Measurements from ENCODE around the gene SYNM.

Gene SYNM

DNA sequence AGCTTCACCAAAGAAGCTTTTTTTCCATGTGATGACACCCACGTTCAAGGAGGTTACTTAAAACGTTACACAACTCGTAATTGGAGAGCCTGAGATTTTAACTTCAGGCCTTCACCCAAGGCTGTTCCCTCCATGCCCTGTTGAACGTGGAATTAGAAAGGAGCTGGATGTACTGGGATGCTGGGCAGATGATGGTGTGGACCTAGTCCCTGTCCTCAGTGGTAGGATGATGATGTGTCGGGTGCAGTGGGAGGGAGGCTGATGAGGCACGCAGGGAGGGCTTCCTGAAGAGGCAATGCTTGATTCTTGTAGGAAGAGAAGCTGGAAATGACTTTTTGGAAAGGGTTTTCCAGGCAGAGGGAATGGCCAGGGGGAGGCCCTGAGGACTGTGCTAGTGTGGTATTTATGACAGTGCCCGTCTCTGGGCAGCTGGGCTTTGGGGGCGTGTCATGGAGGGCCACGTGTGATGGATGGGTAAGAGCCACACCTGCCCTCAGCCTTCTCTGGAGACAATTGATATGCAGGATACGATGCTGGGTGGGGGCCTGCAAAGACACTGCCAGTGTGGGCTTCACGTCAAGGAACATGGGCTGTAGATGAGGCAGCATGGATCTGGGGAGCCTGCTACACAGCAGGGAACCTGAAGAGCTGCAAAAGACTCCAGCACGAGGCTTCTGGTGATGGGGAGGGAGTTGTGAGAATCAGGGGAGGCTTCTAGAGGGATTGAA is 15.3 kb downstream of the SYNM start:
- DNase-seq (ENCODE audit: insufficient read length, low spot score) (no peak), FAIRE-seq (no peak)

DNA sequence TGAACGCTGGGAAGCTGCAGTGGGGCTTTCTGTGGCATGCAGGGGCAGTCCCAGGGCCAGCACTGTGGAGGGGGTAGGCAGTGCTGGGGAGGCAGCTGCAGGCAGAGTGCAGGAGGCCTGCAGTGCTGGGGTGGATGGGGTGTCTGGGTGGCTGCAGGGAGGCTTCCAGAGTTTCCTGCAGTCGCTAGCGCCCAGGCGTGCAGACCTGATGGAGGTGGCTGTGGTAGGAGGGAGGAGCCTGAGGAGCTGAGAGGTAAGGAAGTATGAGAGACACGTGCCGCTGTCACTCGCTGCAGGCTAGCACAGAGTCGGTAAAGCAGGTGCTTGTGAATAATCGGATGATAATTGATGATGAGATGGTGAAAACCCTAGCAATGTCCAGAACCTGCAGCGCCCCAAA is 16.3 kb downstream of the SYNM start:
- no peak for DNase-seq (ENCODE audit: insufficient read length, low spot score)
- no peak for FAIRE-seq

DNA sequence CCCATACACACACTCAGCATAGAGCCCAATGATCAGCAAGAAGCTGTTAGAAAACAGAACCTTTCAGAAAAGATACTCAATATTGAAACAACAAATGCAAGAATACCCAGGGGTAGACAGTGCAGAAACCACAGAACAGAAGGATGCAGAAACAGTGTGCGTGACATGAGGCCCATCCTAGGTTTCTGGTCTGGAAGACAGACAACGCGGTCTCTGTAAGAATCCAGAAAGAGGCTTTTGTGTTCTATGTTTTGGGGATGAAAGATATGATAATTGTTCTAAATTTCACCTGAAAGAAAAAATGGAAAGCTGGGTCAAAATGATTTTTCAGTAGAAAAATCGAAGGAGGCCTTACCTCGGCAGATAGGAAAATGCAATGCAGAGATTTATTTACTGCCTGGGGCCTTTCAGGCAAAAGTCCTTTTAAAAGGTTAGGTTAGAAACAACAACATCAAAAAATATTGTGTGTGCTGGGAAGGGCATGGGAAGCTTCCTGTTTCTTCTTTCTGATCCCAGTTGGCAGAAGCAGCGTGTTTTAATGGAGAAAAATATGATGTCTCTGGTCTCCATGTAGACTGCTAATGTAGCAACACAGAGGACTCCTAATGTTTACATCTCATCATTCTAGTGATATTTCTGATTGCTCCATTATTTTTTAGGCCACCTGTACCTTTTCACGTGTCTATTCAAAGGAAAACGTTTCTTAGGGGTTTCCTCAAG is 17.0 kb downstream of the SYNM start:
- no peak for DNase-seq (ENCODE audit: insufficient read length, low spot score)
- no peak for FAIRE-seq

DNA sequence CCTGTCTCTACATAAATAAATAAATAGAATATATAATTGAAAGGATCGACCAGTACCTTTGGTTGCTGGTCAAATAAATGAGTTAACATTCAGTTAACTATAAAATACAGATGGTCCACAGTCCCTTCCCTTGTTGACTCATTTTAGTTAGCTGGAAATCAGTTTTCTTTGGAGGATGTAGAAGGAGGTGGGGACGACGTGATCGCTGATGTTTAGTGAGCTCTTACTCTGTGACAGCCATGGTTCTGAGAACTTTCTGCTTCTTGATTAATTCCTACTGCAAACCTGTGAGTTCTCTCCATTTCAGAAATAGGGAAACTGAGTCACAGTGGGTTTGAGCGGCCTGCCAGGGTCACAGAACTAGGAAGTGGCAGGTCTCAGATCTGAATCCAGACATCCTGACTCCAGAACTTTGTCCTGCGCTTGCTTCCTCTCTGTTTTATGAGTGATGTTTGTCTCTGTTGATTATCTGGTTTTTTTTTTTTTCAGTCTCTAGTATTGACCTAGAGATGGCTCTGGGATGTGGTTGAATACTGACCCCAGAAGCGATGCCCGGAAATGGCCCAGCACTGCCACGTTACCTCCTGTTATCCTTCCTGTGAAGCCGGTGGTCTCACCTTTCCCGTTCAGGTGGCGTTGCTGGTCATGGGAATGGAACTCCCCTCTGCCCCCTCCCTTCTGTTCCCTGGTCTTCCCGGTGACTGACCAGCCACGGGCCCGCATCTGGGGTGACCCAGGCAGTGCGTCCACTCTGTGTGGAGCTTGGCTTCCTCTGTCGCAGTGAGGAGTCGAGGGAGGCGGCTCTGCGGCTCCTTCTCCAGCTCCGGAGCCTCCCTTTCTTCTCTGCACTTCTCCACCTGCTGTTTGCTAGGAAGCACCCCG is 18.2 kb downstream of the SYNM start:
- no peak for DNase-seq (ENCODE audit: insufficient read length, low spot score)
- FAIRE-seq, result no peak

DNA sequence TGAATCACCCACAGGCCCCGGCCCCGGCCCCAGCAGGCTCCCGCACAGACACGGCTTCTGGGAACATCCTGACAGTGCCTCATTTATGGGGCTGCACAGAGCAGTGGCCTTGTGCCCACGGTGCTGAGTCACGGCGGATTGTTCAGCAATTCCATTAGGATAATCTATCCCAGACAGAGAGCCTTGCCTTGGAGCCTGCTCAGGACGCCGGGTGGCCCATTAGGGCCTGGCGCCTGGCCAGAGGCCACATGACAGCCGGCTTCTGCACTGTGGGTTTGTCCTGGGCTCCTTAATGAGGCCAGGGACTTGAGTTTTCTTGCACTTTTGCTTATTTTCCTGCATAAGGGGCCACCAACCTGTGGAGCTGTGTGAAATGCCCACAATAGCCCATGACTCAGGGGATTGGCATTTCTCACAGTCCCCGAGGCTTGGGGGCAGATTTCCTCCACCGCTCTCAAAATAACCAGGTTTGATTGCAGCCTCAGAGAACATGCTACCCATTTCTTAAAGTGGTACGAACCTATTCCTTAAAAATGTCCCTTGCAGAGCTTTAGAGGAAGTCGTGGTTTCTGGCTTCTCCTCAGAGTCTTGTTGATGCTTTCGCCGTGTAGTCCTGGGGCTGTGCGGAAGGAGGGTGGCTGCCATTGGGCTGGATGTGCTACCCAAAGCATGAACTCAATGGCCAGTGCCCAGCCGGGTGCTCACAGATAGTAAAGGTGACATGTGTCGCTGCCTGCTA is 19.0 kb downstream of the SYNM start:
- DNase-seq (ENCODE audit: insufficient read length, low spot score) (peak; percentile 87), FAIRE-seq (peak; percentile 48)

DNA sequence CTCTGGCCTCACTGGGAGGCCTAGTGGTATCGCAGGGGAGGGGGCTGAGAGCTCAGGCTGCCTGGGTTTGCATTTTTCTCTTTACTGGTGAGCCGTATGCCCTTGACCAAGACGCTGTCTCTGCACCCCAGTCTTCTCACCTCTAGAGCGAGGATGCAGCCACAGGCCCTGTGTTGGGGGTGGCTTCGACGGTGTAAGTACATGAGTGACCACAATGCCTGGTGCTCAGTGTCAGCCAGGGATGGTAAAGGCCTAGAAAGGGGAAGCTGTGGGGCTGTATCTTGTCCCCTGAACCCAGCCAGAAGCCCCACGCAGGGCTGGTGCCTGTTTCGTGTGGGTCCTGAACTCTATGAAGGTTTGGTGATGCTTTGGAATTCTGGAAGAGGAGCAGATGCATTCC is 19.8 kb downstream of the SYNM start:
- DNase-seq (ENCODE audit: insufficient read length, low spot score) (no peak), FAIRE-seq (no peak)

DNA sequence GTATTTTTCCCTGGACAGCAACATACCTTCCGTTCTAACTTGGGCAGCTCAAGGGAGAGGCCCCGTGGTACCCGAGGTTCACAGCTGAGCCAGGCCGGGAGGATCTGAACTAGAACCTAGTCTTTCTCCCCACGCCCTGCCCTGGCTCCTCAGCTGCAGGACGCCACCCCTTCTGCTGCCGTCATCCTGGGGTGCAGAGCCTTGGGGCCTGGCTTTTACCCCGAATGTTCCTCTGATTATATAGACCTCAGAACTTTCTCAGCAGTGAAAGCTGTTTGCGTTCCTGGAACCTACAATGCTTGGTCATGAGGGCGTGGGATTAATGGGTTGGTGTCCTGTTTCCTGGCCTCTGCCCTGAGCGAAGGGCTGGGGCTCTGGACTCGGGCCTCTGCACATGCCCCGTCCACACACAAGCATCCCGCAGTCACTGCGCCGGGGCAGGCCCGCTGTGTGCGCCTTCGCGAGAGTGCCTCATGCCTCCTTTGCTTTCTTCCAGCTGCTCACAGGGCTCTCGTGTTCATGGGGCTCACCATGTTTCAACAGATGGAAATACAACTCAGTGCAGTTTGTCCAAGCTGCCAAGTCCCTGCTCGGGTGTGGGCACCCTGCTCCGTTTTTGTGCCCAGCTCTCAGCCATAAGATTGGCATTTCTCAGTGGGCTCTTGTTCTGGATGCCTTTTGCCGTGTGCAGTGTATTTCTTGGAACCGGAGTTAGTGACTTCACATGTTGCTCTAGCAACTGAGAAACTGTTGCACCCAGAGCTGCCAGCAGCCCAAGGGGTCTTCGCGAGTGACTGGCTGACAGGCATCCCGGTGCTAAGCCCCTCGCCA is 20.4 kb downstream of the SYNM start:
- no peak for DNase-seq (ENCODE audit: insufficient read length, low spot score)
- FAIRE-seq, result no peak

DNA sequence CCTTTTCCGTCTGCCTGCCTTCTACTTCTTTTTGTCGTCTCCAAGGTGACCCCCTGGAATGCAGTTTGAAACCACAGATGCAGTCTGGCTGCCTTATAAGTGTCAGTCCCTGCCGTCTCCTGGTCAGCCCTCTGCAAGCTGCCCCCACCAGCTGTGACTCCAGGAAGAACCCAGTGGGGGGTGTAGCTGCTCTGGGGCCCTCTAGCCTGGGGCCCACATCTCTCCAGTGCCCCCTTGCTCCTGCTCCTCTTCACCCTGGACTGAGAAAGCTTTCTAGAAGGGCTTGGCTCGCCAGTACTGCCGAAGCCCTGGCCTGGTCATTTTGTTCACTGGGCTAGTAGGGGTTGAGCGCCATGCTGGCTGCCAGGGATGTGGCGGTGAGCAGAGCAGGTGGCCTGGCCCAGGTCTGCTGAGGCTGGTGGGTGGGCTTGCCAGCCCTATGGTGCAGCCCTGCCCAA is 21.3 kb downstream of the SYNM start:
- DNase-seq (ENCODE audit: insufficient read length, low spot score) (no peak), FAIRE-seq (no peak)

DNA sequence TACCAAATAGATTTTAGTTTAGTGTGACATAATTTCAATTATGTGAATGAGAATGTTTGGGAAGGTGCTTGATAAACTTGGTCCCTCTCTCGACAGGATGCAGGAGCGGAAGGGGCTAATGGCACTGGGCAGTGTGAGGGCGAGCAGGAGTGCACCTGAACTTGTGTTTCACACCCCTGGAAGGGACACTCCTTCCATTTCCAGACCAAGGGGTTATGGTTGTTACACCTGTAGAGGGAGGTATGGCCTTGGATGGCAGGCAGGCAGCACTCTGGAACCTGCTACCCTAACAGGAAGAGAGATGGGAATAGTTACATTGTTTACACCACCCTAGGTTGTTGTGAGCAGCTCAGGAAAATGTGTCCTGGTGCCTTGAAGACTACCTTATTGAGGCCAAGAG is 22.1 kb downstream of the SYNM start:
- FAIRE-seq, result no peak
- no peak for DNase-seq (ENCODE audit: insufficient read length, low spot score)

DNA sequence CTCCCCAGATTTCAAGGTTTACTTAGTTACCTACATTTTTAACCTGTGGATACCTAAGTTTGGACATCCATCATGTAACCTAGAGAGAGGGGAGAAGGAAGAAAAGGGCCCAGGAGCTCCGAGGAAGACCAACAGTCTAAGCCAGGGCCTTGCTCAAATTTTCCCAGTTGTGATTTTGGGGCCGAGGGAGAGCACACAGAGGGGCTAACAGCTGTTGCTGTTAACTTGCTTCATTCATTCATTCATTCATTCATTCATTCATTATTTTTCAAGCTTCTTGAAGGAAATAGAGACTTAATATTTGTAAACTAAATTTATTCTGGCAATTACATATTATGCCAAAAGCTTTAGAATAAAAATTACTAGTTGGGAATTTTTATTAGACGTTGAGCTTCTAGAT is 22.9 kb downstream of the SYNM start:
- DNase-seq (ENCODE audit: insufficient read length, low spot score) (no peak), FAIRE-seq (no peak)

DNA sequence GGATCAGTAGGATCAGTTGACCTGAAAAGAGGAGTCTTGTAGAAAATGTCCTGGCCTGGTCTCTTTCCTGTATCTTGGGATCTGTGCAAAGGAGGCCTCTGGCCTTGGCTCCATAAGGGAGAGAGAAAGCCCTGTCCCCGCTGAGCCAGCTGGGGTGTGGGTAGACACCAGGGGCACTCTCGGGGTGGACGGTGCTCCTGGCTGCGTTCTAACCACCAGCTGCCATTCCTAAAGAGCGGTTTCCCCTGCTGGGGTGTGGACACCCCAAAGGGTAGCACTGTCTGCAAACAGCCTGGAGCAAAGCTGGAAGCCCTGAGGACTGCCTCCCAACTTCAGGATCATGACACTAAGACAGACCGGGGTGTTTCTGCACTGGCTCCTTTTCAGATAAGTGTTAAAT is 23.5 kb downstream of the SYNM start:
- no peak for DNase-seq (ENCODE audit: insufficient read length, low spot score)
- FAIRE-seq, result no peak

DNA sequence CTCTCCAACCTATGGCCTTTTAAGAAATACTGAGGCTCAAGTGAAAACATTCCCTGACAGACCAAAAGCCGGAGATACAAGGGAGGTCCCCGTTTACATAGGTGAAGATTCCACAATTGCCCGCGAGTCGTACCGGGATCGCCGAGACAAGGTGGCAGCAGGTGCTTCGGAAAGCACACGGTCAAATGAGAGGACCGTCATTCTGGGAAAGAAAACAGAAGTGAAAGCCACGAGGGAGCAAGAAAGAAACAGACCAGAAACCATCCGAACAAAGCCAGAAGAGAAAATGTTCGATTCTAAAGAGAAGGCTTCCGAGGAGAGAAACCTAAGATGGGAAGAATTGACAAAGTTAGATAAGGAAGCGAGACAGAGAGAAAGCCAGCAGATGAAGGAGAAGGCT is 24.8 kb downstream of the SYNM start:
- FAIRE-seq (no peak), DNase-seq (ENCODE audit: insufficient read length, low spot score) (no peak)

DNA sequence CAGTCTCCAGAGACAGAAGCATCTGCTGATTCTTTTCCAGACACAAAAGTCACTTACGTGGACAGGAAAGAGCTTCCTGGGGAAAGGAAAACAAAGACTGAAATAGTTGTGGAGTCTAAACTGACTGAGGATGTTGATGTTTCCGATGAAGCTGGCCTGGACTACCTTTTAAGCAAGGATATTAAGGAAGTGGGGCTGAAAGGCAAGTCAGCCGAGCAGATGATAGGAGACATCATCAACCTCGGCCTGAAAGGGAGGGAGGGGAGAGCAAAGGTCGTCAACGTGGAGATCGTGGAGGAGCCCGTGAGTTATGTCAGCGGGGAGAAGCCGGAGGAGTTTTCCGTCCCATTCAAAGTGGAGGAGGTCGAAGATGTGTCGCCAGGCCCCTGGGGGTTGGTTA is 25.4 kb downstream of the SYNM start:
- DNase-seq (ENCODE audit: insufficient read length, low spot score), result no peak
- no peak for FAIRE-seq

DNA sequence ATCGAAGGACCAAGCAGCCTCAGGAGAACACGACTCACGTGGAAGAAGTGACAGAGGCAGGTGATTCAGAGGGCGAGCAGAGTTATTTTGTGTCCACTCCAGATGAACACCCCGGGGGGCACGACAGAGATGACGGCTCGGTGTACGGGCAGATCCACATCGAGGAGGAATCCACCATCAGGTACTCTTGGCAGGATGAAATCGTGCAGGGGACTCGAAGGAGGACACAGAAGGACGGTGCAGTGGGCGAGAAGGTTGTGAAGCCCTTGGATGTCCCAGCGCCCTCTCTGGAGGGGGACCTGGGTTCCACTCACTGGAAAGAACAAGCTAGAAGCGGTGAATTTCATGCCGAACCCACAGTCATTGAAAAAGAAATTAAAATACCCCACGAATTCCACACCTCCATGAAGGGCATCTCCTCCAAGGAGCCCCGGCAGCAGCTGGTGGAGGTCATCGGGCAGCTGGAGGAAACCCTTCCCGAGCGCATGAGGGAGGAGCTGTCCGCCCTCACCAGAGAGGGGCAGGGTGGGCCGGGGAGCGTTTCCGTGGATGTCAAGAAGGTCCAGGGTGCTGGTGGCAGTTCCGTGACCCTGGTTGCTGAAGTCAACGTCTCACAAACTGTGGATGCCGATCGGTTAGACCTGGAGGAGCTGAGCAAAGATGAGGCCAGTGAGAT is 26.0 kb downstream of the SYNM start:
- no peak for FAIRE-seq

DNA sequence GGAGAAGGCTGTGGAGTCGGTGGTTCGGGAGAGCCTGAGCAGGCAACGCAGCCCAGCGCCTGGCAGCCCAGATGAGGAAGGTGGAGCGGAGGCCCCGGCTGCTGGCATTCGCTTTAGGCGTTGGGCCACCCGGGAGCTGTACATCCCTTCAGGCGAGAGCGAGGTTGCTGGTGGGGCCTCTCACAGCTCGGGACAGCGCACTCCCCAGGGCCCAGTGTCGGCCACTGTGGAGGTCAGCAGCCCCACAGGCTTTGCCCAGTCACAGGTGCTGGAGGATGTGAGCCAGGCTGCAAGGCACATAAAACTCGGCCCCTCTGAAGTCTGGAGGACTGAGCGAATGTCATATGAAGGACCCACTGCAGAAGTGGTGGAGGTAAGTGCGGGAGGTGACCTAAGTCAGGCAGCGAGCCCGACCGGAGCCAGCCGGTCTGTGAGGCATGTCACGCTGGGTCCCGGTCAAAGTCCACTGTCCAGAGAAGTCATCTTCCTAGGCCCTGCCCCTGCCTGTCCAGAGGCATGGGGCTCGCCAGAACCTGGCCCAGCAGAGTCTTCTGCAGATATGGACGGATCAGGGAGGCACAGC is 26.7 kb downstream of the SYNM start:
- no peak for FAIRE-seq
- DNase-seq (ENCODE audit: insufficient read length, low spot score), result no peak

More for the DNA sequence above, 26.0 kb downstream of the SYNM start:
- no peak for DNase-seq (ENCODE audit: insufficient read length, low spot score)

DNA sequence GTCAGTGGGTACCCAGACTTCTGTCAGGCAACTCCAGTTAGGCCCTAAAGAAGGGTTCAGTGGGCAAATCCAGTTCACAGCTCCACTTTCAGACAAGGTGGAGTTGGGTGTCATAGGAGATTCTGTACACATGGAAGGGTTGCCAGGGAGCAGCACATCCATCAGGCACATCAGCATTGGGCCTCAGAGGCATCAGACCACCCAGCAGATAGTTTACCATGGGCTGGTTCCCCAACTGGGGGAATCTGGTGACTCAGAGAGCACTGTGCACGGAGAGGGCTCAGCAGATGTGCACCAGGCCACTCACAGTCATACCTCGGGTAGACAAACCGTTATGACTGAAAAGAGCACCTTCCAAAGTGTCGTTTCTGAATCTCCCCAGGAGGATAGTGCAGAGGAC is 27.2 kb downstream of the SYNM start:
- FAIRE-seq (no peak), DNase-seq (ENCODE audit: insufficient read length, low spot score) (no peak)

DNA sequence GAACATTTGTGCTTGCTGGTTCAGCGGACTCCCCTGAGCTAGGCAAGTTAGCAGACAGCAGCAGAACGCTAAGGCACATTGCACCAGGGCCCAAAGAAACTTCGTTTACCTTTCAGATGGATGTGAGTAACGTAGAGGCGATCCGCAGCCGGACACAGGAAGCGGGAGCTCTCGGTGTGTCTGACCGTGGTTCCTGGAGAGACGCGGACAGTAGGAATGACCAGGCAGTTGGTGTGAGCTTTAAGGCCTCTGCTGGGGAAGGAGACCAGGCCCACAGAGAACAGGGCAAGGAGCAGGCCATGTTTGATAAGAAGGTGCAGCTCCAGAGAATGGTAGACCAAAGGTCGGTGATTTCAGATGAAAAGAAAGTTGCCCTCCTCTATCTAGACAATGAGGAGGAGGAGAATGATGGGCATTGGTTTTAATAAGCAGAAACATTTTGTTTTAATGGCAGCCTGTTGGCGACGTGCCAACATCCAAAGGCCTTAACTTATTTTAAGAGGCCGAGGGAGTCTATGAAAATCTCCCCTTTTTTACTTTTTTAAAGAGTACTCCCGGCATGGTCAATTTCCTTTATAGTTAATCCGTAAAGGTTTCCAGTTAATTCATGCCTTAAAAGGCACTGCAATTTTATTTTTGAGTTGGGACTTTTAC is 27.9 kb downstream of the SYNM start:
- DNase-seq (ENCODE audit: insufficient read length, low spot score) (no peak), FAIRE-seq (no peak)

DNA sequence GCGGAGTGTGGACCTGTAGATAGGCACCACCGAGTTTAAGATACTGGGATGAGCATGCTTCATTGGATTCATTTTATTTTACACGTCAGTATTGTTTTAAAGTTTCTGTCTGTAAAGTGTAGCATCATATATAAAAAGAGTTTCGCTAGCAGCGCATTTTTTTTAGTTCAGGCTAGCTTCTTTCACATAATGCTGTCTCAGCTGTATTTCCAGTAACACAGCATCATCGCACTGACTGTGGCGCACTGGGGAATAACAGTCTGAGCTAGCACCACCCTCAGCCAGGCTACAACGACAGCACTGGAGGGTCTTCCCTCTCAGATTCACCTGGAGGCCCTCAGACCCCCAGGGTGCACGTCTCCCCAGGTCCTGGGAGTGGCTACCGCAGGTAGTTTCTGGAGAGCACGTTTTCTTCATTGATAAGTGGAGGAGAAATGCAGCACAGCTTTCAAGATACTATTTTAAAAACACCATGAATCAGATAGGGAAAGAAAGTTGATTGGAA is 29.5 kb downstream of the SYNM start:
- DNase-seq (ENCODE audit: insufficient read length, low spot score), result no peak
- no peak for FAIRE-seq

All from HTR-8/SVneo (cell line).